Activated CD8-positive, alpha-beta memory T cell treated with anti-CD3 and anti-CD28 coated beads, Interleukin-2, amount 50 U/mL, for 4 hours (primary cell): ENCODE measurements around the gene LCE2D.
"Not testable (repeated sequence)": the region's sequence is repeated elsewhere in the genome, so short reads cannot be mapped to it uniquely, and the experiment has no call there.

Experiments
- DNase-seq: peaks from one replicate; pipeline ENCODE4 v3.0.0-alpha.2; 2020

The LCE2D gene, protein sequence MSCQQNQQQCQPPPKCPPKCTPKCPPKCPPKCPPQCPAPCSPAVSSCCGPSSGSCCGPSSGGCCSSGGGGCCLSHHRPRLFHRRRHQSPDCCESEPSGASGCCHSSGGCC

GRCh38 chr1:152663098-152663497 lies at the start of gene LCE2D:
LCE2D (plus strand) TSS chr1:152663380; CDS start chr1:152664106, 726 bp downstream.
- DNase-seq = no peak

GRCh38 chr1:152613511-152613910 lies 49.7 kb upstream of the LCE2D start, which contains the start of gene LCE3B:
LCE3B (plus strand) TSS chr1:152613811; CDS start chr1:152613811, 0 bp downstream.
- no peak for DNase-seq

DNA sequence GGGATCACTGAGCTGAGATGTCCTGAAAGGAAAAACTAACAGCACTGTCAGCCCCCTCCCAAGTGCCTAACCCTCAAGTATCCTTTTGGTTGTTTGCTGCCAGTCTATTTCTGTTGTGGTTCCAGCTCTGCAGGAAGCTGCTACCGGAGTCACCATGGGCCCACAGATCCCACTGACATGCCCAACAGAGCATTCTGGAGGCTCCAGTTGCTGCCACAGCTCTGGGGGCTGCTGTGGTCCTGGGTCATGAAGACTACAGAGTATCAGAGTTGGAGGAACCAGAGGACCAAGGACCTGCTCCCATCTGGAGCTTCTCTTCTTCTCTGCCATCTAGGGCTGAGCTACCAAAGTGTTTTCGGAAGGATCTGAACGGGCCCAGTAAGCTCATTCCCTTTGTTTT lies 41.2 kb upstream of the LCE2D start:
- DNase-seq = no peak

GRCh38 chr1:152622803-152623202 lies 40.4 kb upstream of the LCE2D start, which contains the start of gene LCE3A:
LCE3A (minus strand) TSS chr1:152623103; CDS start chr1:152623103, 0 bp downstream.
- DNase-seq = no peak

DNA sequence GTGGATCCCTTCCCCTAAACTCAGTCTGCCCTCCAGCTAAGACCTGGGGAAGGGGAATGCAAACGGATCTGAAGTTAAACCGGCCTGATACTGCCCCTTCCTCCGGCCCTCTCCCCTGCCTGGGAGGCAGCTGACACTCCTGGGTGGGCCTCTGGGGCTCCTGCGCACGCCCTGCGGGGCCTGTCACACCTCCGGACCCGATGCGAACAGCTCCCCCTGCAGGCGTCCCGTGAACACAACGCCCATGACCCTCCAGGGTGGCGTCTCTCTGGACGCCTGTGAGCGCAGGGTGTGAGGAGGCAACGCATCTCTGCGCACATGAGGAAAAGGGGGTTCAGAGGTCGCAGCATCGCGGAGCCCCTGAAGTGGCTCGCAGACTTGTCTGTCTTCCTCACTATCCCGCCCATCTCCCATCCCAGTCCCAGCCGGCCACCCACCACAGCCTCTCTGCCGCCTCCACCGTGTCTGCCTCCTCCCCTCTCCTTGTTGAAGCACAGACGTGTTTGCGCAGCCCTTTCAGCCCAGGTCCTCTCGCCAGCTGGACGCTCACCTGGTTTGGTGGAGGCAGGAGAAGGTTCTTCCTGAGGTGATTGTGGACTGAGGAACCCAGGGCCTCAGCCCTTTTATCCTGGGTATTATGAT lies 39.9 kb upstream of the LCE2D start:
- no peak for DNase-seq

DNA sequence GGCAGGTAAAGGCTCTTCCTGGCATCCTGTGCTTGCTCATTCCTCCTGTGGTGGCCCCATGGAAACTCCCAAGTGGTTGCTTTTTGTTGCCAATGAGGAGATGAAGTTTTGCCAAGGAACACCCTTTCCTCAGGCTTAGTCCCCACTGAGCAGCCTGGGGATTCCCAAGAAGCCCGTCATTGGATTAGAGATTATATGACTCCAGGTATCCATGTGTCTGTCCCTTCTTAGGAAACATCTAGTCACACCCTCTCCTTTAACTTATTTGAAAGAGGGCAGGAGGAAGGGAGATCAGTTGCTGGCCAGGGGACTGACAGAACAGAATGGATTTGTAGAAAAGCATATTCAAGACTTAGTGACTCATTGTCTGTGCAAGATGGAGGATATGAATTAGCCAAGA lies 36.4 kb upstream of the LCE2D start:
- no peak for DNase-seq

GRCh38 chr1:152630596-152630995 lies 32.6 kb upstream of the LCE2D start:
- no peak for DNase-seq

DNA sequence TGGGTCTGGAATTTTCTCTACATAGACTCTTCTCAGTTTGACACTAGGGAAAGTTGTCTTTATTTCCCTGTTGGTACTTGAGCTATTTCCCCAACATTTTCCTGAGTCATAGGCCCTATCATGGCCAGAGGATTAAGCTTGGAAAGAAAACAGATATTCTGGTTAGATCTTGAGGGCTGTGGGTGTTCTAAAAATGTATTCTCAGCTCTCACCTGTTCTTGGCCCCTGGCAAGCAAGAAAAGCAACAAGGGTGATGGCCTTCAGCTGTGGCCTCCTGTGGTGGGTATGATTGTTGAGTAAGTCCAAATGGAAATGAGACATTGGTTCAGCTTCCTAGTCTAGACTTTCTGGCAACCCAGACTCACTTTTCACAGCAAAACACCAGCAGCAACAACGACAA lies 22.8 kb upstream of the LCE2D start:
- no peak for DNase-seq

DNA sequence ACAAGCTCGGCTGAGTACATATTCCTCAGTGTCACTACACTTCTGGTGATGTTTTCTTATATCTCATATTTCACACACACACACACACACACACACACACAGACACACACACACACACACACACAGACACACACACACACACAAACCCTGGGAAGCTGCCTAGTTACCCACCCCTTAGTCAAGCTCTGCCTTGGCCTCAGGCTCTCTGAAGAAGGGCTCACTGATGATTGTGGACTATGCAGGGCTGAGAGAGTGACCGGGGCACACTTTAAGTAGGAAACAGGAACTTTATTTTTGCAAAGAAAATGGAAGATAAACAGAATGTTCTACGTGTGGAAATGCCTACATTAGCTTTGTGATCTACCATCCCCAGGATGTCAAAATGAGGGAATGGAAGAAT lies 19.2 kb upstream of the LCE2D start:
- no peak for DNase-seq

DNA sequence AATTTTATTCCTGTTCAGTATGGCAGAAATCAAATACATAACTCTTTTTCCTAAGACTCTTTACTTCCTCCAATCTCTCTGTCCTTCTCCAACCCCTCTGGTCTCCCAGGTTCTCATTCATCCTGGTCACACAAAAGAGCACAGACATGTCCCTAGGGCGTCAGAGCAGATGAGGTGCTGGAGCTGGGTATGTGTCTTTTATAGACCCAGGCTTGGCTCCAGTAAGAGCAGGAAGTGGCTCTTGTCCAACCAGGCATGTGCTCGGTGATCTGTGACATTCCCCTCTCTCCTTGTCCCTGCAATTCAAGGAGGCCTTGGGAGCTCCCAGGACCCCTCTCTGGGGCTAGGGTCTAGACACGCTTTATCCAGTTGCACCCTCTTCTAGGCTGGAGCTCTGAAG lies 18.0 kb upstream of the LCE2D start:
- no peak for DNase-seq

GRCh38 chr1:152646656-152647055 lies 16.5 kb upstream of the LCE2D start:
- no peak for DNase-seq

- no peak for DNase-seq
These were observed 9.1 kb upstream of the LCE2D start for GRCh38 chr1:152654110-152654509.

- DNase-seq = no peak
These were observed 6.7 kb upstream of the LCE2D start for GRCh38 chr1:152656459-152656858.

- no peak for DNase-seq
These were observed 5.5 kb upstream of the LCE2D start for GRCh38 chr1:152657677-152658076.

- no peak for DNase-seq
These were observed 4.5 kb upstream of the LCE2D start for GRCh38 chr1:152658649-152659048.

GRCh38 chr1:152666171-152666570 lies 3.0 kb downstream of the LCE2D start:
- DNase-seq = not testable (repeated sequence)

DNA sequence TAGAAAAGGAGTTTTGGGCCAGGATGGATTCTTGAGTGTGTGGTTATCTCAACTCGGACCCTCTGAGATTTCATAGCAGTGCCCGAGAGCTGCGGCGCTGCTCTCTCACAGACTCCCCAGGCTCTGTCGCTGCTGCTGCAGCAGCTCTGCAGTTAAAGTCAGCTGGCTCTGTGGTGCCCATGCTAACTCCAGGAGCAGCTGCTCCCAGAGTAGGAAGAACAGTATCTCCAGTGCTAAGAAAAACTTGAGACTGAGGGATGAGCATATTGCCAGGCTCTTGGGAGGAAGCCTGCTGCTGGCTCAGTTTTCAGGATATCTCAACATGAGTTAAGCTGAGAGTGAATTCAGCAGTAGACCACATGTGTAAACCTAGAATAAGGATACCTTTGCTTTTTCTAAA lies 4.5 kb downstream of the LCE2D start:
- no peak for DNase-seq

GRCh38 chr1:152673016-152673415 lies 9.8 kb downstream of the LCE2D start:
- no peak for DNase-seq

- DNase-seq = not testable (repeated sequence)
These were observed 11.8 kb downstream of the LCE2D start, which contains the start of gene LCE2C for GRCh38 chr1:152674983-152675382. LCE2C (plus strand) TSS chr1:152675279; CDS start chr1:152676016, 737 bp downstream.

DNA sequence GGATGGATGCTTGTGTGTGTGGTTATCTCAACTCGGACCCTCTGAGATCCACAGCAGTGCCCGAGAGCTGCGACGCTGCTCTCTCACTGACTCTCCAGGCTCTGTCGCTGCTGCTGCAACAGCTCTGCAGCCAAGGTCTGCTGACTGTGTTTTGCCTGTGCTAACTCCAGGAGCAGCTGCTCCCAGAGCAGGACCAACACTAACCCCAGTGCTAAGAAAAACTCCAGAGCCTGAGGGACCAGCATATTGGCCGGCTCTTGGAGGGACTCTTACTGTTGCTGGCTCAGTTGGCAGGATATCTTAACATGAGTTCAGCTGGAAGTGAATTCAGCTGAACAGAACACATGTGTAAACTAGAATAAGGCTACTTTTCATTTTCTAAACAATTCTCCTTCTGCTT lies 16.3 kb downstream of the LCE2D start:
- DNase-seq = no peak

DNA sequence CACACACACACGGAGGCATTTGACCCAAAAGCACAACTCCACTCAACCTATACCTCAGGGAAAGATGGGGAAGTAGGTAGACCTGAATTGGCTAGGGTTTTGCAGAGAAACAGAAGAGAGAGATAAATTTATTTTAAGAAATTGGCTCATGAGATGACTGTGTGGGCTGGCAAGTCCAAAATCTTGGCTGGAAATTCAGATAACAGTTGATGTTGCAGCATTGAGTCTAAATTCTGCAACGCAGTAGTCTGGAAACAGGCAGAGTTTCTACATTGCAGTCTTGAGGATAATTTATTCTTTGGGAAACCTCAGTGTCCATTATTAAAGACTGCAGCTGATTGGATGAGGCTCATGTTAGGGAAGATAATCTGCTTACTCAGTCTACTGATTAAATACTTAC lies 18.4 kb downstream of the LCE2D start:
- no peak for DNase-seq

GRCh38 chr1:152683846-152684245 lies 20.7 kb downstream of the LCE2D start:
- no peak for DNase-seq

DNA sequence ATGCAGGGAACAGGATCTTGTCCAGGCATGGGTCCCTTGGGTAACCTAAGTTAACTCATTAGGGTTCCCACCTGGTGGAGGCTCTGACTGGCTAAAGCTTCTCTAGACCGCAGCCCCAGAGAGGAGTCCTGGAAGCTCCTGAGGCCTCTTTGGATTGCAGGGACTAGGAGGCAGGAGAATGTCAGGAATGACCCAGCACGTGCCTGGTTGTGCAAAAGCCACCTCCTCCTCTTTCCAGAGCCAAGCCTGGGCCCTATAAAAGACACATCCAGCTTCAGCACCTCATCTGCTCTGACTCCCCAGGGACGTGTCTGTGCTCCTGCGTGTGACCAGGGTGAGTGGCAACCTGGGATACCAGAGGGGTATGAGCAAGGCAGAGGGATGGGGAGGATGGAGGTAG lies 22.6 kb downstream of the LCE2D start, which contains the start of gene LCE2B:
LCE2B (plus strand) TSS at position 301 of the 400 bp plus-strand sequence. CDS start 721 bp downstream, outside the sequence.
- DNase-seq = not testable (repeated sequence)
